Activated gamma-delta T cell treated with Interleukin-2 at 50 U/mL for 16 hours (primary cell): ENCODE measurements around the gene AOC3.
"Not testable (repeated sequence)": the region's sequence is repeated elsewhere in the genome, so short reads cannot be mapped to it uniquely, and the experiment has no call there.

ENCODE experiments used
- DNase-seq: peaks from one replicate; pipeline ENCODE4 v3.0.0-alpha.2; 2020

Gene AOC3

DNA sequence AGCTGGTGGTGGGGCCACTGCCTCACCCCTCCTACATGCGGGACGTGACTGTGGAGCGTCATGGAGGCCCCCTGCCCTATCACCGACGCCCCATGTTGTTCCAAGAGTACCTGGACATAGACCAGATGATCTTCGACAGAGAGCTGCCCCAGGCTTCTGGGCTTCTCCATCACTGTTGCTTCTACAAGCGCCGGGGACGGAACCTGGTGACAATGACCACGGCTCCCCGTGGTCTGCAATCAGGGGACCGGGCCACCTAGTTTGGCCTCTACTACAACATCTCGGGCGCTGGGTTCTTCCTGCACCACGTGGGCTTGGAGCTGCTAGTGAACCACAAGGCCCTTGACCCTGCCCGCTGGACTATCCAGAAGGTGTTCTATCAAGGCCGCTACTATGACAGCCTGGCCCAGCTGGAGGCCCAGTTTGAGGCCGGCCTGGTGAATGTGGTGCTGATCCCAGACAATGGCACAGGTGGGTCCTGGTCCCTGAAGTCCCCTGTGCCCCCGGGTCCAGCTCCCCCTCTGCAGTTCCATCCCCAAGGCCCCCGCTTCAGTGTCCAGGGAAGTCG, 16.8 kb downstream of the AOC3 start:
- not testable (repeated sequence) for DNase-seq

GRCh38 chr17:42868338-42868737, 17.3 kb downstream of the AOC3 start:
- no peak for DNase-seq

GRCh38 chr17:42871647-42872046, 20.6 kb downstream of the AOC3 start:
- no peak for DNase-seq

DNA sequence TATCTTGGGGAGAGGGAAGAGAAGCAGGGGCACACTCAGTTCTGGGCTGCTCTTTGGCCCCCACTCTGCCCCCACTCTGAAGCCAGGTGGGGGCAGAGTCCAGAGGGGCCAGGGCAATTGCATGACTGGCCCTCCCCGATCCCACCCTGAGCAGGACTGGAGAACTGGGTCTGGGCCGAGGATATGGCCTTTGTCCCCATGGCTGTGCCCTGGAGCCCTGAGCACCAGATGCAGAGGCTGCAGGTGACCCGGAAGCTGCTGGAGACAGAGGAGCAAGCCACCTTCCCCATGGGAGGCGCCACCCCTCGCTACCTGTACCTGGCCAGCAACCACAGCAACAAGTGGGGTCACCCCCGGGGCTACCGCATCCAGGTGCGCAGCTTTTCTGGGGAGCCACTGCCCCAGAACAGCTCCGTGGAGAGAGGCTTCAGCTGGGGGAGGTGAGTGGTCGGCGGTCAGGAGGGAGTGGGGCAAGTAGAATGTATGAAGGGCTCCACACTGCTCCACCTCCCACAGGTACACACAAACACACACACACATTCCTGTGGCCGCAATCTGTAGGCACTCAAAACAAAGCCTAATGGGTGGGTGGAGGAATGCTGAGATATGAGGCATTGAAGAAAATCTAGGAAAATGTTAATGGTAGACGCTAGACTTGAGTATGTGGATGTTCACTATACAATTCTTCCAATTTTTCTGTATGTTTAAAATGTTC, 21.4 kb downstream of the AOC3 start:
- DNase-seq, result no peak

DNA sequence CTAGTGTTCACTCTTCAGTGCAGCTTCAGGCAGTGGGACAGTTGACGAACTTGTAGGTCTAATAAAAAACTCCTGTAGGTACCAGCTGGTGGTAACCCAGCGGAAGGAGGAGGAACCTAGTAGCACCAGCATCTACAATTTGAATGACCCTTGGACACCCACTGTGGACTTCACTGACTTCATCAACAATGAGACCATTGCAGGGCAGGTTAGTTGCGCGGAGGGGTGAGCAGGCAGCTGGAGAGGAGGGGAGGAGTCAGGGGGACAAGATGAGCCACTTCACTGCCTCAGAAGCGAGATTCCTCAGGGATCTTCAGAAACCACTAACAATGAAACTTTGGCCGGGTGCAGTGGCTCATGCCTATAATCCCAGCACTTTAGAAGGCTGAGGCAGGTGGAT, 22.3 kb downstream of the AOC3 start:
- DNase-seq, result no peak

- DNase-seq, result not testable (repeated sequence)
Measured at GRCh38 chr17:42873932-42874695, 23.1 kb downstream of the AOC3 start.

DNA sequence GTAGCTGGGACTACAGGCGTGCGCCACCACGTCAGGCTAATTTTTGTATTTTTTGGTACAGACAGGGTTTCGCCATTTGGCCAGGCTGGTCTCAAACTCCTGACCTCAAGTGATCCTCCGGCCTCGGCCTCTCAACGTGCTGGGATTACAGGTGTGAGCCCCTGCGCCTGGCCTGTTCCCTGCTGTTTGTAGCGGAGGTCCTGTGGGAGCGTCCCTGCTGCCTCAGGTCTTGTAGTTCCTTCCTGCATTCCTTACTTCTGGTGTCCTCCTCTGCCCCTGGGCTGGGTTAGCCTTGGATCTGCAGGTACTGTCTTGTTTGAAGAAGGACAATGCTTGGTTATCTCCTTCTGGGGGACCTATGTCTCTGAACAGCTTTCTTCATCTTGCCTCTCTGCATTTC, 26.0 kb downstream of the AOC3 start:
- no peak for DNase-seq

GRCh38 chr17:42878123-42878880, 27.3 kb downstream of the AOC3 start:
- no peak for DNase-seq

GRCh38 chr17:42878924-42879595, 28.1 kb downstream of the AOC3 start:
- DNase-seq, result no peak

DNA sequence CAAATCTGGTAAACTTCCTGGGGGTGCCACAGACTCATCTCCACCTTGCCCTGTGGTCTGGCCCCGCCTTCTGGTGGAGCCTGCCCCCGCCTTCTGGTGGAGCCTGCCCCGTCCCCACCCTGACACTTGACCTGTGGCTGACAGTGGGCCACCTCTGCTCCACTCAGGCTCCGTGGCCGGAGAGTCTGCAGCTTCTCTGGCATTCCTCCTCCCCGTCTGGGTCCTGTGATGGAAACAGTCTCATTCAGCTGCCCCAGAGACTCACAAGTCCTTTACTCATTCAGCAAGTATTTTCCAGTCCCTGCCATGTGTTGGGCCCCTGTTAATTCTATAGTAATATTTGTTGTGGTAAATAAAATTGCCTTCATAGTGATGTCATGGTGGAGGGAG, 28.6 kb downstream of the AOC3 start:
- DNase-seq, result no peak

DNA sequence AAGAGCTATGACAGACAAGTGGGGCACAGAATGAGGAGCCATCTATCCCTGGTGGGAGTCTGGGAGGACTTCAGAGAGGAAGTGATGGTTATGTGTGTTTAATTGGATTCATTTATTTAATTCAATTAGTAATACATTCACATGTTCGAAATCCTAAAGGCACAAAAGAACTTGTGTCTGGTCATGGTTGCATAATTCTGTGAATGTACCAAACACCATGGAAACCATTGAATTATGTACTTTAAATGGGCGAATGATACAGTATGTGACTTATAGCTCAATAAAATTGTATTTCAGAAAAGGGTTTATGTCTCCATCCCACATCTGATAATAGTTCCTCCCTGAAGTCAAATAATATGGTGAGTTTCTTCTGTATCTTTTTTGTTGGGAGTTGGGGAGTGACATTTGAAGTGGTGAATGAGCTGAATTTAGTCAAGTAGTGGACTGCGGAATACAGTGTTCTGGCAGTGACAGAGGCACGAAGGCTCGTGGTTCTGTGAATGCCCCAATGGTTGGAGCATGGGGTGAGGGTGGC, 29.8 kb downstream of the AOC3 start:
- DNase-seq, result no peak

DNA sequence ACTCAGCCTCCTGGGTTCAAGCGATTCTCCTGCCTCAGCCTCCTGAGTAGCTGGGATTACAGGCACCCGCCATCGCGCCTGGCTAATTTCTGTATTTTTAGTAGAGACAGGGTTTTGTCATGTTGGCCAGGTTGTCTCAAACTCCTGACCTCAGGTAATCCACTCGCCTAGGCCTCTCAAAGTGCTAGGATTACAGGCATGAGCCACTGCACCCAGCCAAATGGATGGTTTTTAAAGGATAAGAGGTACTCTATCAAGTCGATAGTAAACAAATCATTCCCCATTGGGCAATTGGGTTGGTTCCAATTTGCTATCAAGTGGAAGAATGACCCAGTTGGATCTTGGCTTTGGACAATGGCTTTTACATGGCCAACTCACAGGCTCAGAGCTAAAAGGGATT, 30.7 kb downstream of the AOC3 start:
- DNase-seq, result not testable (repeated sequence)

DNA sequence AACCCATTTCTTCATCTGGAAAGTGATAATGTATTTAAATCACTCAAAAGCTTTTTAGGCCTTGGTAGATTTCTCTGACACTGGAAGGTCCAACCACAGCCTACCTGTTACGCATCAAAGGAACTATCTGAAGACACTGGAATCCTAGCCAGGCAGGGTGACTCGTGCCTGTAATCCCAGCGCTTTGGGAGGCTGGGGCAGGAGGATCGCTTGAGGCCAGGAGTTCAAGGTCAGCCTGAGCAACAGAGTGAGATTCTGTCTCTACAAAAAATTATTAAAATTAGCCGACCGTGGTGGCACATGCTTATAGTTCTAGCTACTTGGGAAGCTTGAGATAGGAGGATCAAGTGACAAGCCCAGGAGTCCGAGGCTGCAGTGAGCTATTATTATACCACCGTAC, 31.2 kb downstream of the AOC3 start:
- DNase-seq, result no peak

- no peak for DNase-seq
Measured at GRCh38 chr17:42883802-42884558, 33.0 kb downstream of the AOC3 start.

- not testable (repeated sequence) for DNase-seq
Measured at GRCh38 chr17:42885806-42886205, 34.8 kb downstream of the AOC3 start.

DNA sequence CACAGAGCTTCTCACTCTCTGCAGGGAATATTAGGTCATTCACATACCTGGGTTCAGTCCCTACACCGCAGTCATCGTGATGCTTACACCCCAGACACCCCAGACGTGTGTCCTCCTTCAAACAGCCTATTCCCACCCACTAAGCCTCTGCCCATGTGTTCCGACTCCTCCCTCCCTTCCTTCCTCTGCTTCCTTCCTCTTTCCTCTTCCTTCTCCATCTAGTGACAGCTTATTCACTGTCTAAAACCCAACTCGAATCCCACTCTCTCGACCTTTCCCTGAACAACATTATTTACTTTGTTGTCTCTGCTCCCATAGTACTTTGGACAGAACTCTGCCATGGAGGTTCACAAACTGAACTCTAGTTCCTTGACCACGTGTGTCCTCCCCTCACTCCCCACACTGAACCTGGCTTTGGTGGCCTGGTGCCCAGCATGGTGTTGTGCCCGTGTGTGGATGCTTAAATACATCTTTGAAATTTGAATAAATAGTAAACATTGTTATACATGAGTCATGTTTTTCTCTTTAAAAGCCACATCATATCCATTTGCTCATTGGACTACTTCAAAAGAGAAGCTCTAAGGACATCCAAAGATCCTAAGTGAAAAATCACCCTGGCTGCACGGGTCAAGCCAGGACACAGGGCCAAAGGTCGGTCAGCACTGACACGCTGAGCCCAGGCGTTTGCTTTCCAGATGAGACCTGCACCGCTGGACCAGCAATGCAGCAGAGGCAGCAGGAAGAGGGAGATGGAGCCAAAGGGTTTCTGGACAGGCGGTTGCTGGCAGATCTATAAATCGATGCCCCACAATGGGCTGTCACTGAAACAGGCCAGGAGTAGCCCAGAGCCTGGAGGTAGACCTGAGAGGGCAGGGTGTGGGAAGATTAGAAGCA, 35.5 kb downstream of the AOC3 start:
- DNase-seq, result no peak

DNA sequence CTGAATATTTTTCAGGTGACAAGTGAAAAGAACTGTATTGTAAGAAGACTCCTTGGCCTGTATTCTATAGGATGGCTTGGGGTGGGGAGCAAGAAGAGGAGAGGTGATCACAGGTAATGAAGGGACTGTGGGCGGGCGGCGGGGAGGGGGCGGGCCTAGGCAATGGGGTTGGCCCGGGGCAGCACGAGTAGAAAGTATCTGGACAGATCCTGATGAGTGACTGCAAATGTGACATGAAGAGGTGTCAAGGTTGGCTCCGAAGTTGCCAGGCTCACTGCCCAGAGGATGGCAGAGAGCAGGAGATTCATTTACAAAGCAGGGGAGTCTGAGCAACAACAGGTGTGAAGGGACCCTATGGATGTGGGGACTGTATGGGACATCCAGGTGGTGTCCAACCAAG, 38.8 kb downstream of the AOC3 start:
- no peak for DNase-seq

- no peak for DNase-seq
Measured at GRCh38 chr17:42891539-42892152, 40.6 kb downstream of the AOC3 start.

GRCh38 chr17:42893359-42893758, 42.4 kb downstream of the AOC3 start:
- DNase-seq, result no peak
